PC-3 (cell line): ENCODE results near the gene TCF12.

Experiments
- EZH2 ChIP-seq: fragments of 300-600 bp; sonication (generic); IDR thresholded peaks from one replicate; pipeline ENCODE4 v1.6.1; 2017; ENCODE audit warnings: antibody characterized with exemption, mild to moderate bottlenecking, low read length; ENCODE audit not compliant: unreplicated experiment
- EZH2phosphoT487 ChIP-seq: fragments of 300-600 bp; sonication (generic); IDR thresholded peaks from 2 replicates; pipeline ENCODE4 v1.6.1; 2018; ENCODE audit warnings: mild to moderate bottlenecking, antibody characterized with exemption, low read length, borderline replicate concordance
- TF ChIP-seq, protein P1 (sequence below): fragments of 300-600 bp; sonication (generic); conservative IDR thresholded peaks from 2 replicates; pipeline ENCODE4 v1.5.1; 2017; ENCODE audit warnings: antibody characterized with exemption, low read depth, mild to moderate bottlenecking, low read length

DNA sequence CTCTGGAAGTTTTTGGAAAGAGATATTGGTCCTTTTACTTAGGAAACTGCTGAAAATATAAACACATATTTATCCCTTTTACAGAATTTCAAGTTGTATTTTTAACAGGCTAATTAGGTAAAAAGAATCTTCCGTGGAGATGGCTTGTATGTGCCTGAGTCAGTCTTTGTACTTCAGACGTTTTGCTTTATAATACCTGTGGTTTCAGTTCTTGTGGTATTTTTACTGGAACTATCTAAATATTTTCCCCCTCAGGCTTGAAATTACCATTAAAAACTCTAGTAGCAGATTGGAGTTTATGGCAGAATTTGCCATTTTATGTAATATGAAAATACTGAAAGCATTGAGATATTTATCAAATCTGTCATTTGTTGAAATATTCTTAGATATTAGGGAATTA is 306.2 kb downstream of the TCF12 start:
- TF ChIP-seq, protein P1, sequence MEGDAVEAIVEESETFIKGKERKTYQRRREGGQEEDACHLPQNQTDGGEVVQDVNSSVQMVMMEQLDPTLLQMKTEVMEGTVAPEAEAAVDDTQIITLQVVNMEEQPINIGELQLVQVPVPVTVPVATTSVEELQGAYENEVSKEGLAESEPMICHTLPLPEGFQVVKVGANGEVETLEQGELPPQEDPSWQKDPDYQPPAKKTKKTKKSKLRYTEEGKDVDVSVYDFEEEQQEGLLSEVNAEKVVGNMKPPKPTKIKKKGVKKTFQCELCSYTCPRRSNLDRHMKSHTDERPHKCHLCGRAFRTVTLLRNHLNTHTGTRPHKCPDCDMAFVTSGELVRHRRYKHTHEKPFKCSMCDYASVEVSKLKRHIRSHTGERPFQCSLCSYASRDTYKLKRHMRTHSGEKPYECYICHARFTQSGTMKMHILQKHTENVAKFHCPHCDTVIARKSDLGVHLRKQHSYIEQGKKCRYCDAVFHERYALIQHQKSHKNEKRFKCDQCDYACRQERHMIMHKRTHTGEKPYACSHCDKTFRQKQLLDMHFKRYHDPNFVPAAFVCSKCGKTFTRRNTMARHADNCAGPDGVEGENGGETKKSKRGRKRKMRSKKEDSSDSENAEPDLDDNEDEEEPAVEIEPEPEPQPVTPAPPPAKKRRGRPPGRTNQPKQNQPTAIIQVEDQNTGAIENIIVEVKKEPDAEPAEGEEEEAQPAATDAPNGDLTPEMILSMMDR, result no peak
- TF ChIP-seq EZH2 (no peak), EZH2phosphoT487 (no peak)
